Endothelial cell of umbilical vein (primary cell): ENCODE measurements around the gene BTG1. TPM values are rescaled to one million over a fixed set of nuclear protein-coding genes. Genes with fewer than 3 reads are reported as not detected.

ENCODE experiments used
- BruUV-seq: library from RNA; stranded (reverse); fragments of 400-500 nt; replicated peaks from 2 replicates; lab custom pipeline; 2021; lab: Mats Ljungman, UMichigan
- CTCF ChIA-PET: fragments of 300-600, 350-600 bp; sonication (Branson Sonifier 250); formaldehyde crosslinking; loops from one replicate; lab custom pipeline; 2021; ENCODE audit warnings: antibody characterized with exemption, inconsistent platforms; lab: Charles Lee
- POLR2A ChIA-PET: fragments of 300-600, 350-600 bp; sonication (Branson Sonifier 250); formaldehyde crosslinking; loops from one replicate; lab custom pipeline; 2021; ENCODE audit warnings: antibody characterized with exemption, inconsistent platforms; lab: Charles Lee
- DNase-seq: peaks from one replicate; pipeline ENCODE4 v3.0.0-alpha.2; 2011; ENCODE audit warnings: low read depth, low spot score
- FAIRE-seq: peaks from 2 replicates; lab custom pipeline; 2011; peaks lifted over from hg19 to GRCh38; lab: Jason Lieb, UNC
- H2AFZ ChIP-seq: 2 replicates; pipeline ENCODE4 v1.6.0; 2012; ENCODE audit warnings: low read depth, low read length, control low read depth, inconsistent platforms
- H3K27ac ChIP-seq: 2 replicates; pipeline ENCODE4 v1.5.1; 2011; ENCODE audit warnings: low read depth, mild to moderate bottlenecking, control low read depth, low read length, moderate library complexity; ENCODE audit not compliant: insufficient read depth
- H3K27me3 ChIP-seq, 2 experiments: 2 replicates each; pipeline versions ENCODE4 v1.6.0 to v1.6.1; 2011; ENCODE audit warnings: low read length in 2 of 2, mixed read lengths in 1 of 2; ENCODE audit not compliant: control insufficient read depth in 2 of 2, insufficient read depth in 2 of 2
- H3K36me3 ChIP-seq, 2 experiments: 2 replicates in 1 of 2; 3 replicates in 1 of 2; pipeline ENCODE4 v1.5.1; 2011; ENCODE audit warnings: low read length in 2 of 2, mild to moderate bottlenecking in 1 of 2, moderate library complexity in 1 of 2; ENCODE audit not compliant: control insufficient read depth in 2 of 2, insufficient read depth in 2 of 2; ENCODE audit errors: extremely low read depth in 1 of 2
- H3K4me1 ChIP-seq: 3 replicates; pipeline ENCODE4 v1.5.1; 2011; ENCODE audit warnings: mild to moderate bottlenecking, low read length; ENCODE audit not compliant: control insufficient read depth, insufficient read depth; ENCODE audit errors: extremely low read depth
- H3K4me2 ChIP-seq: 2 replicates; pipeline ENCODE4 v1.6.1; 2011; ENCODE audit warnings: low read length, control low read depth, mixed read lengths; ENCODE audit not compliant: insufficient read depth
- H3K4me3 ChIP-seq, 3 experiments: fragments of 200-600 bp in 1 of 3; sonication (generic), shearing (Covaris generic) in 1 of 3; replicated peaks in 1 of 3; 2 replicates each; pipeline ENCODE4 v1.5.1; 2011 to 2016; ENCODE audit warnings: control low read depth in 3 of 3, low read length in 3 of 3, mild to moderate bottlenecking in 2 of 3, inconsistent platforms in 1 of 3, low read depth in 1 of 3, moderate library complexity in 1 of 3; ENCODE audit not compliant: insufficient read depth in 1 of 3
- H3K79me2 ChIP-seq: 2 replicates; pipeline ENCODE4 v1.6.0; 2012; ENCODE audit warnings: low read length, inconsistent platforms; ENCODE audit not compliant: control insufficient read depth, insufficient read depth
- H3K9ac ChIP-seq: replicated peaks from 2 replicates; pipeline ENCODE3; 2011; ENCODE audit warnings: low read length, control low read depth; ENCODE audit not compliant: insufficient read depth; ENCODE audit errors: extremely low read depth
- H3K9me1 ChIP-seq: replicated peaks from 3 replicates; pipeline ENCODE4 v1.6.0; 2011; ENCODE audit warnings: mild to moderate bottlenecking, low read length; ENCODE audit not compliant: control insufficient read depth, insufficient read depth; ENCODE audit errors: extremely low read depth
- H3K9me3 ChIP-seq: replicated peaks from 2 replicates; pipeline ENCODE4 v1.5.1; 2012; ENCODE audit warnings: low read length, inconsistent platforms; ENCODE audit not compliant: control insufficient read depth, insufficient read depth
- H4K20me1 ChIP-seq: replicated peaks from 2 replicates; pipeline ENCODE3; 2011; ENCODE audit warnings: mild to moderate bottlenecking, low read length; ENCODE audit not compliant: control insufficient read depth, insufficient read depth; ENCODE audit errors: extremely low read depth
- EZH2 ChIP-seq: IDR thresholded peaks from 2 replicates; pipeline ENCODE4 v1.6.1; 2012; ENCODE audit warnings: borderline replicate concordance, low read depth, mild to moderate bottlenecking, moderate library complexity, low read length, inconsistent platforms; ENCODE audit not compliant: severe bottlenecking
- FOS ChIP-seq: IDR thresholded peaks from 2 replicates; pipeline ENCODE4 v1.6.1; 2011; ENCODE audit warnings: mild to moderate bottlenecking, low read length, moderate library complexity, borderline replicate concordance; ENCODE audit not compliant: insufficient read depth
- GATA2 ChIP-seq: IDR thresholded peaks from 2 replicates; pipeline ENCODE4 v1.7.0; 2011; ENCODE audit warnings: low read depth, mild to moderate bottlenecking, moderate library complexity, mixed read lengths, low read length; ENCODE audit not compliant: insufficient read length, insufficient read depth
- JUN ChIP-seq: IDR thresholded peaks from 2 replicates; pipeline ENCODE4 v1.6.1; 2011; ENCODE audit warnings: borderline replicate concordance, low read depth; ENCODE audit not compliant: insufficient read length, insufficient read depth
- MYC ChIP-seq: IDR thresholded peaks from one replicate; pipeline ENCODE4 v1.6.1; 2011; ENCODE audit warnings: mild to moderate bottlenecking, low read depth, low read length
- POLR2A ChIP-seq: IDR thresholded peaks from 2 replicates; pipeline ENCODE4 v1.6.1; 2012; ENCODE audit warnings: low read depth, mild to moderate bottlenecking, control low read depth, low read length
- POLR2AphosphoS5 ChIP-seq: IDR thresholded peaks from 2 replicates; pipeline ENCODE4 v1.6.1; 2012; ENCODE audit warnings: low read depth, mild to moderate bottlenecking, control low read depth, low read length, moderate library complexity; ENCODE audit not compliant: insufficient read depth
- dilution Hi-C: fragments of 300-500 bp; cut with MboI; formaldehyde crosslinking; loops from one replicate; pipeline ENCODE4 v1.15.0; 2019; ENCODE audit warnings: low sequenced_read_pairs; ENCODE audit not compliant: extremely low pct_ligation_motif_present
- intact Hi-C: fragments of 100-400 bp; cut with micrococcal nuclease; formaldehyde crosslinking; loops from one replicate; pipeline ENCODE4 v1.10.0; 2022
- polyA plus RNA-seq, 4 experiments: library from polyadenylated mRNA; depleted of rRNA in 3 of 4; stranded (reverse) in 3 of 4; unstranded in 1 of 4; fragments of >200 nt; gene quantifications; 2 replicates each; pipeline versions ENCODE4 v1.2.1 to v1.2.3, GENCODE V29; 2011 to 2012; ENCODE audit warnings: missing spikeins in 1 of 4
- total RNA-seq: library from RNA; stranded (reverse); gene quantifications from 2 replicates; pipeline ENCODE4 v1.2.3, GENCODE V29; 2021
- TF ChIP-seq, protein P1 (sequence below), 2 donors: IDR thresholded peaks; 1 replicate in 1 of 2; 2 replicates in 1 of 2; pipeline ENCODE4 v1.5.1; 2011; ENCODE audit warnings: low read length in 2 of 2, mild to moderate bottlenecking in 2 of 2, moderate library complexity in 2 of 2, control low read depth in 1 of 2, inconsistent platforms in 1 of 2, low read depth in 1 of 2; ENCODE audit not compliant: insufficient read depth in 1 of 2; ENCODE audit errors: extremely low read depth in 1 of 2
- TF ChIP-seq, protein P2 (sequence below): IDR thresholded peaks from 2 replicates; pipeline ENCODE4 v1.6.1; 2011; ENCODE audit not compliant: insufficient read depth, insufficient read length

Gene BTG1
- total and polyA plus RNA-seq, 2 donors (not counting 3 experiments of a cell fraction or from before 2014, with no cell fraction given): 42.8 to 104 TPM

DNA sequence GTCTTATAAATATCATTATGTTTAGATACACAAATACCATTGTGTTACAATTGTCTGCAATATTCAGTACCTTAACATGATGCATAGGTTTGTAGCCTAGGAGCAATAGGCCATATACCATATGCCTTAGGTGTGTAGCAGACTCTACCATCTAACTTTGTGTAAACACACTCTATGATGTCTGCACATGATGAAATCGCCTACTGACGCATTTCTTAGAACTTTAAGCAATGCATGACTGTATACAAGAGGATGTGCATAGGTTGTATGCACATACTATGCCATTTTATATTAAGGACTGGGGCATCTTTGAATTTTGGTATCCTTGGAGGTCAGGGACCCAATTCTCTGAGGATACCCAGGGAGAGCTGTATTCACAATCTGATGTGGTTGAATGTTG is 10.1 kb upstream of the BTG1 start:
- ChIA-PET CTCF (no interaction called here), POLR2A (no interaction called here)

More for the DNA sequence above, 10.1 kb upstream of the BTG1 start:
- FAIRE-seq (no peak), DNase-seq (no peak)
- no TSS peak for BruUV-seq
- no peaks in the 10 kb centered on the region for H3K4me1 ChIP-seq
- H3K4me2 ChIP-seq: no peak overlapping the region
- TF ChIP-seq, protein P1, sequence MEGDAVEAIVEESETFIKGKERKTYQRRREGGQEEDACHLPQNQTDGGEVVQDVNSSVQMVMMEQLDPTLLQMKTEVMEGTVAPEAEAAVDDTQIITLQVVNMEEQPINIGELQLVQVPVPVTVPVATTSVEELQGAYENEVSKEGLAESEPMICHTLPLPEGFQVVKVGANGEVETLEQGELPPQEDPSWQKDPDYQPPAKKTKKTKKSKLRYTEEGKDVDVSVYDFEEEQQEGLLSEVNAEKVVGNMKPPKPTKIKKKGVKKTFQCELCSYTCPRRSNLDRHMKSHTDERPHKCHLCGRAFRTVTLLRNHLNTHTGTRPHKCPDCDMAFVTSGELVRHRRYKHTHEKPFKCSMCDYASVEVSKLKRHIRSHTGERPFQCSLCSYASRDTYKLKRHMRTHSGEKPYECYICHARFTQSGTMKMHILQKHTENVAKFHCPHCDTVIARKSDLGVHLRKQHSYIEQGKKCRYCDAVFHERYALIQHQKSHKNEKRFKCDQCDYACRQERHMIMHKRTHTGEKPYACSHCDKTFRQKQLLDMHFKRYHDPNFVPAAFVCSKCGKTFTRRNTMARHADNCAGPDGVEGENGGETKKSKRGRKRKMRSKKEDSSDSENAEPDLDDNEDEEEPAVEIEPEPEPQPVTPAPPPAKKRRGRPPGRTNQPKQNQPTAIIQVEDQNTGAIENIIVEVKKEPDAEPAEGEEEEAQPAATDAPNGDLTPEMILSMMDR (IDR thresholded peaks at IDR 0.05; ENCODE audit: extremely low read depth in 1 of 2, insufficient read depth in 1 of 2, low read depth in 1 of 2, low read length in 2 of 2): no peak
- TF ChIP-seq MYC: no peak
- TF ChIP-seq GATA2: no peak
- TF ChIP-seq, protein P2, sequence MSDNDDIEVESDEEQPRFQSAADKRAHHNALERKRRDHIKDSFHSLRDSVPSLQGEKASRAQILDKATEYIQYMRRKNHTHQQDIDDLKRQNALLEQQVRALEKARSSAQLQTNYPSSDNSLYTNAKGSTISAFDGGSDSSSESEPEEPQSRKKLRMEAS: no peak
- TF ChIP-seq POLR2AphosphoS5: no peak
- TF ChIP-seq POLR2A: no peak
- no peak for TF ChIP-seq EZH2
- TF ChIP-seq JUN: no peak
- TF ChIP-seq FOS: no peak
- no peaks in the 10 kb centered on the region for H4K20me1 ChIP-seq
- dilution Hi-C loops (no loop called here), intact Hi-C loops (no loop called here)
- no peak overlapping the region for H3K4me3 ChIP-seq
- H3K9ac ChIP-seq: no peak overlapping the region
- peaks cover 0 to 2% of the 10 kb centered on the region in 2 experiments for H3K27me3 ChIP-seq
- no peaks in the 10 kb centered on the region for H3K9me3 ChIP-seq
- H3K79me2 ChIP-seq: no peaks in the 10 kb centered on the region
- H2AFZ ChIP-seq: no peak overlapping the region
- no peaks in the 10 kb centered on the region for H3K36me3 ChIP-seq
- H3K9me1 ChIP-seq: no peaks in the 10 kb centered on the region
- no peak overlapping the region for H3K27ac ChIP-seq
